HUES48 (cell line): ENCODE results near the gene NLK.
"Not testable (repeated sequence)": the region's sequence is repeated elsewhere in the genome, so short reads cannot be mapped to it uniquely, and the experiment has no call there.

Source experiments
- H3K27ac ChIP-seq: one replicate; pipeline ENCODE4 v1.7.0; 2013; ENCODE audit warnings: low read depth, low read length, inconsistent platforms
- H3K27me3 ChIP-seq: 2 replicates; pipeline ENCODE4 v1.6.1; 2013; ENCODE audit warnings: mild to moderate bottlenecking, low read length; ENCODE audit not compliant: control insufficient read depth, insufficient read depth
- H3K36me3 ChIP-seq: 2 replicates; pipeline ENCODE4 v1.6.1; 2013; ENCODE audit warnings: low read length; ENCODE audit not compliant: control insufficient read depth, insufficient read depth
- H3K4me1 ChIP-seq: 2 replicates; pipeline ENCODE4 v1.6.1; 2013; ENCODE audit warnings: mild to moderate bottlenecking, low read length; ENCODE audit not compliant: control insufficient read depth, insufficient read depth
- H3K4me3 ChIP-seq: 2 replicates; pipeline ENCODE4 v1.5.1; 2013; ENCODE audit warnings: mild to moderate bottlenecking, low read depth, low read length
- H3K9ac ChIP-seq: 2 replicates; pipeline ENCODE4 v1.6.1; 2013; ENCODE audit warnings: mild to moderate bottlenecking, low read depth, low read length, moderate library complexity
- H3K9me3 ChIP-seq: 2 replicates; pipeline ENCODE4 v1.6.1; 2013; ENCODE audit warnings: low read length; ENCODE audit not compliant: control insufficient read depth, insufficient read depth

NLK gene

DNA sequence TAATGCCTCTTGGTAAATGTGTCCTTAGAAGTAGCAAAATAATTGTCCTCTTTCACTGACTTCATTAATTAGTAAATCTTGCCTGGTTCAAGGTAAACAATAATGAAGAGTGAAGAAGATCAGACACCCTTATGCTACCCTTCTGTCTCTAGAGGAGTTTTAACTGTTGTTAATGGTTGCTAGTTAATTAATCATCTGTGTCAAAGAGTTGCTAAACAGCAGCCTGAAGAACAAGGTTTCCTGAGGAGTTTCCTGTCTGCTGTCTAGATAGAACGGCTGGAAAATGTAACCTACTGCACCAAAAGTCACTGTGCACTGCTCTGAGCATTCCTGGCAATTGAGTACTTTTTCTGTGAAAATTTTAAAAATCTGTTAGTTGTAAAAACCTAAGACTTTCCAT lies 131.3 kb downstream of the NLK start:
- Histone ChIP-seq H3K36me3 (peaks cover 39% of the 10 kb centered on the region), H3K9ac (no peak overlapping the region), H3K27ac (peak overlapping the region; percentile 88)

DNA sequence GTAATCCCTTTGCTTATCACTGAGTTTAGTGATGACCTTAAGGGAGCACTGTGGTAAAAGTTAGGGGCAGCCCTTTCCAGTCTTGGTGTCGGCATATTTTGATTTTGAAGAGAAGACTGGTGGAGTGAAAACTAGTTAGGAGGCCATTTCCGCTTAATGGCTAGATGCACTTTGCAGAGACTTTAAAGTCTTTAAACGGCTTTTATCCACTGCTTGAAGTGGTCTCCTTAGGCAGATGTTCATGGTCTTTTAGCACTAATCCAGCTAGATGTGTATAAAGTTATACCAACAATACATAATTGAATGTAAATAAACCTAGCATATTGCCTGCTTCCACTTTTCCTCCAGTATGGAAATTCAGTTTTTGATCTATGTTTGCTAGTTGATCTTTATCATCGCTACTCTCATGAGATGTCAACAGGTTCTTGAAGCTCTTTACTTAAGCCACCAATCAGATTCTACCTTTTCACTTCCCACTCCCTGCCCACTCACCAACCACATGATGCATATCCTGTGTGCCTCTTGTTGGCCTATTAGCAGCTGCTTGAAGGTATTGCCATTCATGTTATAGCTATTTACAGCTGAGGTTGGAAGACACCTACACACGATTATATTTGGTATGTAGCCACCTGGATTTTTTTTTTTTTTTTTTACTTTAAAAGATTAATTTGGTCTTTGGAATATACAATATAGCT lies 132.0 kb downstream of the NLK start:
- Histone ChIP-seq H3K36me3 (peaks cover 34% of the 10 kb centered on the region), H3K4me1 (peaks cover 46% of the 10 kb centered on the region), H3K27ac (peak overlapping the region; percentile 88), H3K9me3 (no peaks in the 10 kb centered on the region), H3K4me3 (no peak overlapping the region), H3K9ac (no peak overlapping the region), H3K27me3 (no peaks in the 10 kb centered on the region)

More for the DNA sequence above, 131.3 kb downstream of the NLK start:
- Histone ChIP-seq H3K9me3 (no peaks in the 10 kb centered on the region), H3K27me3 (no peaks in the 10 kb centered on the region), H3K4me1 (peaks cover 46% of the 10 kb centered on the region), H3K4me3 (no peak overlapping the region)

DNA sequence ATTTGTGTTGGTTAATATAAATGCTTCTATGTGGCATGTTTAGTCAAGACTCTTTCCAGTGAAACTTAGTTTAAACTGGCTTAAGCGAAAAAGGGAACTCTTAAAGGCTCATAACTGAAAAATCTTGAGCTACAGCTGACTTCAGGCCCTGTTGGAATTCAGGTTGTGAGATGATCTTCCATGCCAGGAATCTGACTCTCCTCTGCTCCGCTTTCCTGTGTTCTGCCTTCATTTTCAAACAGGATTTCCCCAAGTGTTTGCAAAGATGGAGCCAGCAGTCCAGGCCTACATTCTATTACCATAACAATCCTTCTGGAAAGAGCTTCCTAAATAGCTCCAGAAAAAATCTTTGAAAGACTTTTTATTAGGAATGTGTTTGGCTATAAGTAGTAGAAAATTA lies 134.9 kb downstream of the NLK start:
- Histone ChIP-seq H3K36me3 (peaks cover 25% of the 10 kb centered on the region; the same call in 1 of the 2 replicates), H3K9me3 (no peaks in the 10 kb centered on the region), H3K4me3 (no peak overlapping the region), H3K4me1 (peaks cover 30% of the 10 kb centered on the region), H3K27me3 (no peaks in the 10 kb centered on the region), H3K27ac (no peak overlapping the region), H3K9ac (no peak overlapping the region)

DNA sequence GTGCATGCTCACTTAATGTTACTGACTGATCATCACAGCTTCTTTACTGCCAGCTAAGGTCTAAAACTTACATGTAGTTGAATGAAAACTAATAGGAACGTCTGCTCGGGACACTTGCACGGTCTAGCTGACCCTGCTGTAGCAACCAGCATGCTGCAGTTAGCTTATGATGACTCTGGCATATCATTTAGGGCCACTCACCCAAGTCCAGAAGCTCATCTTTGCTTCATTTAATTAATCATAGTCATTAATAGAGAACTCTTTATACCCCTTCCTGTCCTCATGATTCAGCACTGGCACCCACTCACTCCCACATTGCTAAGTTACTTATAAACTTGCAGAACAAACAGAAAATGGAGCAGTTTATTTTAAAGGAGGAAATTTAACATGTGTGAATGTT lies 136.3 kb downstream of the NLK start:
- Histone ChIP-seq H3K36me3 (peaks cover 20% of the 10 kb centered on the region; the same call in 1 of the 2 replicates), H3K27ac (no peak overlapping the region), H3K4me3 (no peak overlapping the region), H3K4me1 (peaks cover 15% of the 10 kb centered on the region), H3K9ac (no peak overlapping the region), H3K27me3 (no peaks in the 10 kb centered on the region), H3K9me3 (no peaks in the 10 kb centered on the region)

DNA sequence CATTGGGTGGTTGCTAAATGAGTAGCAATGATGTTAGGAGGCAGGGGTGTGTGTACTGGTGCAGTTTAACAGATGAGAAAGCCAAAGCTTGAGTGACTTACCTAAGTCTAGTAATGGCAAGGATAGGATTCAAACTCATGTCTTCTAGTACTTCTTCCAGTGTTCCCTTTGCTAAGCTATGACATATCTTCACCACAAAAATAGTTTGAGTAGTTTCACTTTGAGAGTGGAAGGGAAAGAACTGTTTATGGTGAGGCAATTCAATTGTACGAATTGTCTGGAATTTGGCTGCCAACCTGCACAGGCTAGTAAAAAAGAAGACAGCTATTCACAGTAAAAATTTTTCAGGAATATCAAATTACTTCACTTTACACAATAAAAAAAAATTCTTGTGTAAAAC lies 138.0 kb downstream of the NLK start:
- no peak overlapping the region for H3K27ac ChIP-seq

DNA sequence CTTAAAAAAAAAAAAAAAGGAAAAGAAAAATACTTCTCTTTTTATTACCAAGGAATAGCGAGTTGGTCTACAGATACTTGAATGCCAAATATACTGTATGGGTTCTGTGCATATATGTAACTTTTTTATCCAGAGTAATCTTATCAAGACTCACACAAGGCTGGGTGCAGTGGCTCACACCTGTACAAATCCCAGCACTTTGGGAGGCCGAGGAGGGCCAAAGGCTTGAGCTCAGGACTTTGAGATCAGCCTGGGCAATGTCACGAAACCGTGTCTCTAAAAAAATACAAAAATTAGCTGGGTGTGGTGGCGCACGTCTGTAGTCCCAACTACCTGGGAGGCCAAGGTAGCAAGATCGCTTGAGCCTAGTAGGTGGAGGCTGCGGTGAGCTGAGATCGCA lies 139.1 kb downstream of the NLK start:
- Histone ChIP-seq H3K4me3 (no peak overlapping the region), H3K27ac (no peak overlapping the region), H3K9ac (no peak overlapping the region), H3K27me3 (no peaks in the 10 kb centered on the region), H3K36me3 (peaks cover 31% of the 10 kb centered on the region), H3K9me3 (0 out of 2 replicates have a peak, but pooled peaks cover 12% of the 10 kb centered on the region), H3K4me1 (peaks cover 7% of the 10 kb centered on the region; the same call in 1 of the 2 replicates)

More for the DNA sequence above, 138.0 kb downstream of the NLK start:
- H3K9me3 ChIP-seq, result 0 out of 2 replicates have a peak, but pooled peaks cover 5% of the 10 kb centered on the region
- H3K36me3 ChIP-seq, result peaks cover 23% of the 10 kb centered on the region
- H3K9ac ChIP-seq, result no peak overlapping the region
- no peaks in the 10 kb centered on the region for H3K27me3 ChIP-seq
- H3K4me1 ChIP-seq, result peaks cover 7% of the 10 kb centered on the region; the same call in 1 of the 2 replicates
- H3K4me3 ChIP-seq, result no peak overlapping the region

DNA sequence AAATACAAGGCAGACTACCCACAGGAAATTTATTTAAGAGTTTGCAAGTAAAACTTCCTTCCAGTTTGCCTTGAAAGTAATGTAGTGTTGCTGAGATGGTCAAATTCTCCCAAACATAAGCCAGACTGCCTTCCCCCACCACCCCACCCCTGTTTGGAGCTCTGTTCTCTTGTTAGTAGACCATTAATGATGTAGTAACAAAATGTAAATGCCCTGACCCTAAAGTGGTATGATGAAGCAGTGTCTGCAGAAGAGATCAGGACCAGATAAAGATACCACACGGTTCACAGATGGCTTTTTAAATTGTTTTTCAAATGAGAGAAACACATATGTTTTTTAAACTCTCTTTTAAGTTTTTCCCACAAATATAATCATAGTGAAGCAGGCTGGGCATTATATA lies 140.1 kb downstream of the NLK start:
- Histone ChIP-seq H3K9ac (no peak overlapping the region), H3K4me1 (no peaks in the 10 kb centered on the region), H3K4me3 (no peak overlapping the region), H3K27ac (no peak overlapping the region), H3K9me3 (0 out of 2 replicates have a peak, but pooled peaks cover 12% of the 10 kb centered on the region), H3K27me3 (no peaks in the 10 kb centered on the region), H3K36me3 (peaks cover 36% of the 10 kb centered on the region)

DNA sequence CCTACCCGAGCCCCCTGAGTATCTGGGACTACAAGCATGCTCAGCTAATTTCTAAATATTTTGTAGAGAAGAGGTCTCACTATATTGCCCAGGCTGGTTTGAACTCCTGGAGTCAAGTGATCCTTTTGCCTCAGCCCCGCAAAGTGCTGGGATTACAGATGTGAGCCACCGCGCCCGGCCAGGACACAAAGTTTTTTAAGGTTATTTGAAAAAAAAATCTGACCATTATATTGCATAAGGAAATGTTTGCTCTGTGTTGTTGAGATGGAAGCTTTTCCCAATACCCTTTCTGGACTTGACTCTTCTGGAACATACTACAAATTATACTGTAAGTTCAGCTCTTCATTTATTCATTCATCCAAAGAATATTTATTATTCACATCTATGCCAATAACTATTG lies 143.2 kb downstream of the NLK start:
- Histone ChIP-seq H3K27ac (no peak overlapping the region), H3K36me3 (peaks cover 39% of the 10 kb centered on the region), H3K9me3 (0 out of 2 replicates have a peak, but pooled peaks cover 12% of the 10 kb centered on the region), H3K27me3 (no peaks in the 10 kb centered on the region), H3K4me3 (no peak overlapping the region), H3K9ac (no peak overlapping the region), H3K4me1 (no peaks in the 10 kb centered on the region)

DNA sequence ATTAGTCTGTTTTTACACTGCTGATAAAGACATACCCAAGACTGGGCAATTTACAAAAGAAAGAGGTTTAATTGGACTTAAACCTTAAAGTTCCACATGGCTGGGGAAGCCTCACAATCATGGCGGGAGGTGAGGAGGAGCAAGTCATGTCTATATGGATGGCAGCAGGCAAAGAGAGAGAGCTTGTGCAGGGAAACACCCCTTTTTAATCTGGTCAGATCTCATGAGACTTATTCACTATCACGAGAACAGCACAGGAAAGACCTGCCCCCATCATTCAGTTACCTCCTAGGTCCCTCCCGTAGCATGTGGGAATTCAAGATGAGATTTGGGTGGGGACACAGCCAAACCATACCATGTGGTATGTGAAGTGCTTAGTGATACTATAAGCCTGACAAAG lies 144.0 kb downstream of the NLK start:
- H3K9ac ChIP-seq, H3K27me3 ChIP-seq, H3K27ac ChIP-seq, H3K4me1 ChIP-seq, H3K4me3 ChIP-seq: not testable (repeated sequence)
- Histone ChIP-seq H3K36me3 (peaks cover 45% of the 10 kb centered on the region), H3K9me3 (0 out of 2 replicates have a peak, but pooled peaks cover 12% of the 10 kb centered on the region)

DNA sequence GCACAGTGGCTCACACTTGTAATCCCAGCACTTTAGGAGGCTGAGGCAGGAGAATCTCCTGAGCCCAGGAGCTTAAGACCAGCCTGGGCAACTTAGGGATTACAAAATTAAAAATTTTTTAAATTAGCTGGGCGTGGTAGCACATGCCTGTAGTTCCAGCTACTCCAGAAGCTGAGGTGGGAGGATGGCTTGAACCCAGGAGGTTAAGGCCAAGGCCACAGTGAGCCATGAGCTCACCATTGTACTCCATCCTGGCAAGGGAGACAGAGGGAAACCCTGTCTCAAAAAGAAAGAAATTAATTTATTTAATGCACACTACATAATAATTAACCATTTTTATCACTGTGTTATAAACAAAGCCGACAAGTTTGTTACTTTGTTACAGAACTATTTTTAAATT lies 145.5 kb downstream of the NLK start:
- no peaks in the 10 kb centered on the region for H3K4me1 ChIP-seq
- no peak overlapping the region for H3K27ac ChIP-seq
- H3K36me3 ChIP-seq, result peaks cover 58% of the 10 kb centered on the region
- no peaks in the 10 kb centered on the region for H3K27me3 ChIP-seq
- H3K4me3 ChIP-seq, result no peak overlapping the region
- H3K9ac ChIP-seq, result no peak overlapping the region
- 0 out of 2 replicates have a peak, but pooled peaks cover 12% of the 10 kb centered on the region for H3K9me3 ChIP-seq

DNA sequence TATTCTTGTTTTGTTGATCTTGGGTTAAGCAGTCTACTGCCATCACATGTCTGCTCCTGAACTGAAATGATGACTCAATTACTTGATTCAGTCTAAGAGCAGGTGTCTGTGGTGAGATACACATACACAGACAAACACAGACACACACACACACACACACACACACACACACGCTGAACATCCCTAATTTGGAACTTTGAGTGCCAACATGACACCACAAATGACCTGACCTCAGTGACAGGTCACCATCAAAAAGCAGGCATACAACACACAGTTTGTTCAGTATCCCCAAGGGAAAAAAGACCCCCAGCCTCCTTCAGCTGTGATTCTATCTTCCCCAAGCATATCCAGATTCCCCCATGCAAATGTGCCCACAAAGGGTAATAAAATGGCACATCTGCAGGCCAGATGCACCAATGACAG lies 146.4 kb downstream of the NLK start:
- Histone ChIP-seq H3K4me3 (no peak overlapping the region), H3K4me1 (no peaks in the 10 kb centered on the region), H3K9ac (no peak overlapping the region), H3K27ac (no peak overlapping the region), H3K27me3 (no peaks in the 10 kb centered on the region), H3K36me3 (peaks cover 67% of the 10 kb centered on the region), H3K9me3 (0 out of 2 replicates have a peak, but pooled peaks cover 12% of the 10 kb centered on the region)
